GM12865 (cell line): ENCODE data around the gene CEMIP.

Experiments
- DNase-seq: peaks from one replicate; pipeline ENCODE4 v3.0.0; 2010; ENCODE audit warnings: low read depth
- H3K4me3 ChIP-seq: 2 replicates; pipeline ENCODE4 v1.5.1; 2011; ENCODE audit warnings: mild to moderate bottlenecking, low read depth, low read length, control low read depth
- TF ChIP-seq, protein P1 (sequence below): IDR thresholded peaks from 2 replicates; pipeline ENCODE4 v1.5.1; 2011; ENCODE audit warnings: low read length, control low read depth, low read depth, inconsistent platforms; ENCODE audit not compliant: insufficient read depth; ENCODE audit errors: missing control alignments

CEMIP gene

DNA sequence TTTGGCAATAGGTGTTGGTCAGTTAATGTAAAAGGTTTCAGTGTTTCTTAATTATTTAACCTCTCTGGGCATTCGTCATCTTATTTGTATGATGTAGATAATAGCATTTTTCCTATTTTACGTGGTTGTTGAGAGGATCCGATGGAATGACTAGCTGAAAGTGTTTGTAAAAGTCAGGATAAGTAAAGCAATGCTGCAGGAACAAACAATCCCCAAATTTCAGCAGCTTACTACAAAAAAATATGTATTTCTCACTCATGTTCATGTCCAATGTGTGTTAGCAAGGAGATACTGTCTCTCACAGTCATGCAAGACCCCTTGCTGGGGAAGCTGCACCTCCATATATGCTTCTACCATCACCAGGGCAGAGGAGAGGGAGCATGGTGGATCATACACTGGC lies 38.7 kb downstream of the CEMIP start:
- no peak overlapping the region for H3K4me3 ChIP-seq
- DNase-seq: no peak
- TF ChIP-seq, protein P1, sequence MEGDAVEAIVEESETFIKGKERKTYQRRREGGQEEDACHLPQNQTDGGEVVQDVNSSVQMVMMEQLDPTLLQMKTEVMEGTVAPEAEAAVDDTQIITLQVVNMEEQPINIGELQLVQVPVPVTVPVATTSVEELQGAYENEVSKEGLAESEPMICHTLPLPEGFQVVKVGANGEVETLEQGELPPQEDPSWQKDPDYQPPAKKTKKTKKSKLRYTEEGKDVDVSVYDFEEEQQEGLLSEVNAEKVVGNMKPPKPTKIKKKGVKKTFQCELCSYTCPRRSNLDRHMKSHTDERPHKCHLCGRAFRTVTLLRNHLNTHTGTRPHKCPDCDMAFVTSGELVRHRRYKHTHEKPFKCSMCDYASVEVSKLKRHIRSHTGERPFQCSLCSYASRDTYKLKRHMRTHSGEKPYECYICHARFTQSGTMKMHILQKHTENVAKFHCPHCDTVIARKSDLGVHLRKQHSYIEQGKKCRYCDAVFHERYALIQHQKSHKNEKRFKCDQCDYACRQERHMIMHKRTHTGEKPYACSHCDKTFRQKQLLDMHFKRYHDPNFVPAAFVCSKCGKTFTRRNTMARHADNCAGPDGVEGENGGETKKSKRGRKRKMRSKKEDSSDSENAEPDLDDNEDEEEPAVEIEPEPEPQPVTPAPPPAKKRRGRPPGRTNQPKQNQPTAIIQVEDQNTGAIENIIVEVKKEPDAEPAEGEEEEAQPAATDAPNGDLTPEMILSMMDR: no peak

DNA sequence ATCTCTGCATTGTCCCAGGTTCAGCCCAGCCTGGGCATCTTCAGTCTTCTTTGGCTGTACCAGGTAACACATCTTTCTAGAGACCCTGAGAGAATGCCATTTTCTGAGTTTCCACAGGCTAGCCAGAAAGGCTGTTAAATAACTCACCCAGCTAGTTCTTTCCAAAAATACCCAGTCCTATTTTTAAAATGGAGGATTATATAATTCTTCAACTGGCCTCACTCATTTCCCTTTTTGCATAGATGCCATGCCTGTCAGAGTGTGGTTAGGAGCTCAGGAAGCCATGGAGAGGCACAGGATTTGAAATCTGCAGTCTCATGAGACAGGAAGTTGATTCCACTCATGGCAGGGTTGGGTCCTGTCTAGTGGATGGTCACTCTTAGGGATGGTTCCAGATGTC lies 39.8 kb downstream of the CEMIP start:
- no peak for DNase-seq
- TF ChIP-seq, protein P1: no peak
- H3K4me3 ChIP-seq: no peak overlapping the region

GRCh38 chr15:80820092-80820491 lies 40.9 kb downstream of the CEMIP start:
- DNase-seq: no peak
- TF ChIP-seq, protein P1: no peak
- no peak overlapping the region for H3K4me3 ChIP-seq

DNA sequence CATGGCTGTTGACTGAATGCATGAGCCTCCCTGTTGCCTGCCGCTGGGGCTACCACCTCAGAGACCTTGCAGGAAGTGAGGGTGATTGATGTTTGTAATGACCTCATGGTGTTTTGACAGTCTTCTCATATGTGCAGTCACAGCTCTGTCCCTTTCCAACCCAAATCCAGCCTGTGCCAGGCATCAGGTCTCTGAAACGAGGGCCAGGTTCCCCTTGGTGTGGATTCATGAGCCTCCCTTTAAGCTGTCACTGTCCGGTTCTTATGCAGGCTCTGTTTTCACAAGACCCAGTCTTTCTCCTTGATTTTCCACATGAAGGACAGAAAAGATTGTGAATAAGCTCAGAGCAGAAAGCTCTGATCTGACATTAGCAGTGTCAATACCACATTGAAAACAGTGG lies 43.1 kb downstream of the CEMIP start:
- H3K4me3 ChIP-seq: no peak overlapping the region
- no peak for DNase-seq
- TF ChIP-seq, protein P1: no peak

GRCh38 chr15:80822676-80823075 lies 43.5 kb downstream of the CEMIP start:
- TF ChIP-seq, protein P1: no peak
- H3K4me3 ChIP-seq: no peak overlapping the region
- DNase-seq: no peak

GRCh38 chr15:80823120-80823519 lies 44.0 kb downstream of the CEMIP start:
- TF ChIP-seq, protein P1: no peak
- DNase-seq: no peak
- no peak overlapping the region for H3K4me3 ChIP-seq

- no peak overlapping the region for H3K4me3 ChIP-seq
- TF ChIP-seq, protein P1: no peak
- peak; percentile 60 for DNase-seq
These were observed 44.8 kb downstream of the CEMIP start for GRCh38 chr15:80823995-80824394.
